ENCODE results near the gene CIAO2B. TPM values are rescaled to one million over a fixed set of nuclear protein-coding genes. Genes with fewer than 3 reads are reported as not detected.
A peak's percentile ranks its signal among the peaks of the same experiment; 100 is the strongest.

Gene CIAO2B
- total and polyA plus RNA-seq, 2 experiments from 2014 or later = 92.4 to 181 TPM

DNA sequence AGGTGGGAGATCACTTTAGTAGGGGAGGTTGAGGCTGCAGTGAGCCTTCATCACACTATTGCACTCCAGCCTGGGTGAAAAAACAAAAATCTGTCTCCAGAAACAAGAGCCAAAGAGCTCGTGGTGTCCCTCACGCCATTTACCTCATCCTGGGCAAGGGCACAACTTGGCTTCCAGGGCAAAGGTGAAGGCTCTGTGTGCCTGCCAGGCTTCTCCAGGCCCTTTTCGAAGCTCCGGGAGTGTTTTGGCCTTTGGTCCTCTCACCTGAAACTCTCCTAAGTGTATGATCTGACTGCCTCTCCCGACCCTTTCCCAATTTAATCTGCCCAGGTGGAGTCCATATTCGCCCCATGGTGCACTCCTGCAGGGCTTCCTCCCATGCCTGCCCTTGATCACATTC, 15.3 kb upstream of the CIAO2B start:
- ATAC-seq (no peak), DNase-seq (ENCODE audit: low spot score) (no peak)
- no peaks in the 10 kb centered on the region for H4K20me1 ChIP-seq (replicated peaks; ENCODE audit: insufficient read depth)
- Mint-ChIP-seq H3K9me3 (peaks cover 10% of the 10 kb centered on the region; the same call in 2 of the 3 replicates), H3K36me3 (ENCODE audit: low read depth) (0 out of 3 replicates have a peak, but pooled peaks cover 4% of the 10 kb centered on the region), H3K27ac (no peak overlapping the region), H3K27me3 (ENCODE audit: insufficient read depth, low read depth, poor library complexity) (peaks cover 44% of the 10 kb centered on the region), H3K4me3 (no peak overlapping the region), H3K4me1 (peaks cover 3% of the 10 kb centered on the region; the same call in 2 of the 3 replicates)
- H3K27me3 ChIP-seq (ENCODE audit: insufficient read depth) = peaks cover 51% of the 10 kb centered on the region
- no peak overlapping the region for H3K27ac ChIP-seq (ENCODE audit: low read depth)
- peaks cover 3% of the 10 kb centered on the region; the same call in 1 of the 2 replicates for H3K4me1 ChIP-seq (ENCODE audit: insufficient read depth)
- TF ChIP-seq CREB1 (CRISPR knock-in tag; IDR thresholded peaks at IDR 0.05; ENCODE audit: low read depth) (no peak), JUNB (IDR thresholded peaks at IDR 0.05; ENCODE audit: unreplicated experiment) (no peak), EZH2 (IDR thresholded peaks at IDR 0.05; ENCODE audit: low read depth, unreplicated experiment) (peak; percentile 23)
- no peaks in the 10 kb centered on the region for H3F3A ChIP-seq (replicated peaks; ENCODE audit: low read depth)
- no peak overlapping the region for H2AFZ ChIP-seq
- H3K4me2 ChIP-seq = no peak overlapping the region
- H3K4me3 ChIP-seq = no peak overlapping the region
- no peaks in the 10 kb centered on the region for H3K9me2 ChIP-seq (ENCODE audit: insufficient read depth)
- no peaks in the 10 kb centered on the region for H3K79me2 ChIP-seq (replicated peaks; ENCODE audit: insufficient read depth)
- H3K36me3 ChIP-seq (ENCODE audit: insufficient read depth) = no peaks in the 10 kb centered on the region

DNA sequence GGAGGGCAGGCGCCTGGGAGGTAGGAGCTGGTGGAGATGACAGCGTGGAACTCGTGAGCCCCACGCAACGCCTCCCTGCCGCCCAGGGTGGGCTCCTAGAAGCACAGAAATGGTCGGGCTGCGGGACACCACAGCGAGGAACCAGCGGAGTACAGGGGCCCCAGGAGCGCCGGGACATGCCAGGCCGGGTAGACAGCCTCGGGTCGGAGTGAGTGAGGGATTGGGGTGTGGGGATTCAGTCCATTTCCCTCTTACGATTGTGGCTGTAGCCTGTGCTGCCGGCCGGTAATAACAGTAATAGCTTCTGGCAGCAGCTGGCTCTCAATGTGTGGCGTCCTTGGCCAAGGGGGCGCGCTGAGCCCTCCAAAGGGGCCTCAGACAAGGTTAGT, 14.6 kb upstream of the CIAO2B start:
- Mint-ChIP-seq H3K4me3 (peak overlapping the region; percentile 66; the same call in 2 of the 3 replicates), H3K9me3 (peaks cover 10% of the 10 kb centered on the region; the same call in 2 of the 3 replicates), H3K36me3 (ENCODE audit: low read depth) (0 out of 3 replicates have a peak, but pooled peaks cover 4% of the 10 kb centered on the region), H3K27ac (no peak overlapping the region), H3K27me3 (ENCODE audit: insufficient read depth, low read depth, poor library complexity) (peaks cover 39% of the 10 kb centered on the region), H3K4me1 (peaks cover under 1% of the 10 kb centered on the region; the same call in 2 of the 3 replicates)
- Histone ChIP-seq H3K4me2 (peak overlapping the region; percentile 87), H3F3A (replicated peaks; ENCODE audit: low read depth) (no peaks in the 10 kb centered on the region), H3K36me3 (ENCODE audit: insufficient read depth) (no peaks in the 10 kb centered on the region), H2AFZ (peak overlapping the region; percentile 98; the same call in 1 of the 2 replicates), H3K79me2 (replicated peaks; ENCODE audit: insufficient read depth) (no peaks in the 10 kb centered on the region), H3K4me1 (ENCODE audit: insufficient read depth) (peaks cover 3% of the 10 kb centered on the region; the same call in 1 of the 2 replicates), H3K27ac (ENCODE audit: low read depth) (no peak overlapping the region), H3K27me3 (ENCODE audit: insufficient read depth) (peaks cover 51% of the 10 kb centered on the region), H3K9me2 (ENCODE audit: insufficient read depth) (no peaks in the 10 kb centered on the region), H4K20me1 (replicated peaks; ENCODE audit: insufficient read depth) (no peaks in the 10 kb centered on the region), H3K4me3 (peak overlapping the region; percentile 60)
- TF ChIP-seq ZNF331 (CRISPR knock-in tag; IDR thresholded peaks at IDR 0.05; ENCODE audit: low read depth) (no peak), EZH2 (IDR thresholded peaks at IDR 0.05; ENCODE audit: low read depth, unreplicated experiment) (peak; percentile 36), CREB1 (CRISPR knock-in tag; IDR thresholded peaks at IDR 0.05; ENCODE audit: low read depth) (no peak)
- TF ChIP-seq, protein P1, sequence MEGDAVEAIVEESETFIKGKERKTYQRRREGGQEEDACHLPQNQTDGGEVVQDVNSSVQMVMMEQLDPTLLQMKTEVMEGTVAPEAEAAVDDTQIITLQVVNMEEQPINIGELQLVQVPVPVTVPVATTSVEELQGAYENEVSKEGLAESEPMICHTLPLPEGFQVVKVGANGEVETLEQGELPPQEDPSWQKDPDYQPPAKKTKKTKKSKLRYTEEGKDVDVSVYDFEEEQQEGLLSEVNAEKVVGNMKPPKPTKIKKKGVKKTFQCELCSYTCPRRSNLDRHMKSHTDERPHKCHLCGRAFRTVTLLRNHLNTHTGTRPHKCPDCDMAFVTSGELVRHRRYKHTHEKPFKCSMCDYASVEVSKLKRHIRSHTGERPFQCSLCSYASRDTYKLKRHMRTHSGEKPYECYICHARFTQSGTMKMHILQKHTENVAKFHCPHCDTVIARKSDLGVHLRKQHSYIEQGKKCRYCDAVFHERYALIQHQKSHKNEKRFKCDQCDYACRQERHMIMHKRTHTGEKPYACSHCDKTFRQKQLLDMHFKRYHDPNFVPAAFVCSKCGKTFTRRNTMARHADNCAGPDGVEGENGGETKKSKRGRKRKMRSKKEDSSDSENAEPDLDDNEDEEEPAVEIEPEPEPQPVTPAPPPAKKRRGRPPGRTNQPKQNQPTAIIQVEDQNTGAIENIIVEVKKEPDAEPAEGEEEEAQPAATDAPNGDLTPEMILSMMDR (conservative IDR thresholded peaks at IDR 0.05; ENCODE audit: low read depth in 2 of 2) = no peak
- DNase-seq (ENCODE audit: low spot score) (peak; percentile 33), ATAC-seq (peak; percentile 38)

DNA sequence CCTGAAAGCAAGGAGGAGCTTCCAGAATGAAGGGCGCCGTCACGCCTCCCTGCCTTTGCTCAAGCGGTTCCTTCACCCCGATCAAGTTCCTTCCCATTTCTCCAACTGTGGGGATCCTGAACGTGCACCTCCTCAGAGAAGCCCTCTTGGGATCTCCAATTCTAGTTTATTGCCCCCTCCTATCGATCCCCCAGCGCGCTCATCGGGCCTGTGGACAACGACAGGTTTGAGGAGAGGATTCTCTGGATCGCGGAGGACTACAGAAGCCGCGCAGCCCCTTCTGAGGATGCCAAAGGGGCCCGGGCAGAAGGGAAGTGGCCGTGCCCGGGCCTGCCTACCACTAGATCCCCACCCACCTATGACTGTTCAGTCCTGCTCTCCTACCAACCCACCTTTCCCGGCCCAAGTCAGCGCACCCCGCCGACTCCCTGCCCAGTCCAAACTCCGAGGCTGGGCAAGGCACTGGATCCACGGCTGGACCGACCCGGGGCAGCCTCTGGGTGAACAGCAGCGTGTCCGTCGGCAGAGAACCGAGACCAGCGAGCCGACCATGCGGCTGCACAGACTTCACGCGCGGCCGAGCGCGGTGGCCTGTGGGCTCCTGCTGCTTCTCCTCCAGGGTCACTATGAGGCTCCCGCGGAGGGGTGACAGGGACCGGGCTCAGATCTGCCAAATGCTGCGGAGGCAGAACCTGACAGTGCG, 14.1 kb upstream of the CIAO2B start:
- Mint-ChIP-seq H3K27me3 (ENCODE audit: insufficient read depth, low read depth, poor library complexity) (peaks cover 39% of the 10 kb centered on the region), H3K9me3 (peaks cover 10% of the 10 kb centered on the region; the same call in 2 of the 3 replicates), H3K27ac (no peak overlapping the region), H3K4me1 (no peaks in the 10 kb centered on the region; the same call in 2 of the 3 replicates), H3K4me3 (peak overlapping the region; percentile 66), H3K36me3 (ENCODE audit: low read depth) (0 out of 3 replicates have a peak, but pooled peaks cover 4% of the 10 kb centered on the region)
- H3K4me2 ChIP-seq = peak overlapping the region; percentile 87
- no peaks in the 10 kb centered on the region for H3F3A ChIP-seq (replicated peaks; ENCODE audit: low read depth)
- H3K27ac ChIP-seq (ENCODE audit: low read depth) = no peak overlapping the region
- no peaks in the 10 kb centered on the region for H4K20me1 ChIP-seq (replicated peaks; ENCODE audit: insufficient read depth)
- peaks cover 51% of the 10 kb centered on the region for H3K27me3 ChIP-seq (ENCODE audit: insufficient read depth)
- no peaks in the 10 kb centered on the region for H3K79me2 ChIP-seq (replicated peaks; ENCODE audit: insufficient read depth)
- ATAC-seq (peak; percentile 30), DNase-seq (ENCODE audit: low spot score) (peak; percentile 27)
- H3K36me3 ChIP-seq (ENCODE audit: insufficient read depth) = no peaks in the 10 kb centered on the region
- no peaks in the 10 kb centered on the region for H3K9me2 ChIP-seq (ENCODE audit: insufficient read depth)
- H2AFZ ChIP-seq = peak overlapping the region; percentile 98
- H3K4me3 ChIP-seq = peak overlapping the region; percentile 60
- H3K4me1 ChIP-seq (ENCODE audit: insufficient read depth) = peaks cover 3% of the 10 kb centered on the region; the same call in 1 of the 2 replicates
- peak; percentile 36 for TF ChIP-seq EZH2phosphoT487 (IDR thresholded peaks at IDR 0.05; ENCODE audit: unreplicated experiment)
- TF ChIP-seq, protein P2, sequence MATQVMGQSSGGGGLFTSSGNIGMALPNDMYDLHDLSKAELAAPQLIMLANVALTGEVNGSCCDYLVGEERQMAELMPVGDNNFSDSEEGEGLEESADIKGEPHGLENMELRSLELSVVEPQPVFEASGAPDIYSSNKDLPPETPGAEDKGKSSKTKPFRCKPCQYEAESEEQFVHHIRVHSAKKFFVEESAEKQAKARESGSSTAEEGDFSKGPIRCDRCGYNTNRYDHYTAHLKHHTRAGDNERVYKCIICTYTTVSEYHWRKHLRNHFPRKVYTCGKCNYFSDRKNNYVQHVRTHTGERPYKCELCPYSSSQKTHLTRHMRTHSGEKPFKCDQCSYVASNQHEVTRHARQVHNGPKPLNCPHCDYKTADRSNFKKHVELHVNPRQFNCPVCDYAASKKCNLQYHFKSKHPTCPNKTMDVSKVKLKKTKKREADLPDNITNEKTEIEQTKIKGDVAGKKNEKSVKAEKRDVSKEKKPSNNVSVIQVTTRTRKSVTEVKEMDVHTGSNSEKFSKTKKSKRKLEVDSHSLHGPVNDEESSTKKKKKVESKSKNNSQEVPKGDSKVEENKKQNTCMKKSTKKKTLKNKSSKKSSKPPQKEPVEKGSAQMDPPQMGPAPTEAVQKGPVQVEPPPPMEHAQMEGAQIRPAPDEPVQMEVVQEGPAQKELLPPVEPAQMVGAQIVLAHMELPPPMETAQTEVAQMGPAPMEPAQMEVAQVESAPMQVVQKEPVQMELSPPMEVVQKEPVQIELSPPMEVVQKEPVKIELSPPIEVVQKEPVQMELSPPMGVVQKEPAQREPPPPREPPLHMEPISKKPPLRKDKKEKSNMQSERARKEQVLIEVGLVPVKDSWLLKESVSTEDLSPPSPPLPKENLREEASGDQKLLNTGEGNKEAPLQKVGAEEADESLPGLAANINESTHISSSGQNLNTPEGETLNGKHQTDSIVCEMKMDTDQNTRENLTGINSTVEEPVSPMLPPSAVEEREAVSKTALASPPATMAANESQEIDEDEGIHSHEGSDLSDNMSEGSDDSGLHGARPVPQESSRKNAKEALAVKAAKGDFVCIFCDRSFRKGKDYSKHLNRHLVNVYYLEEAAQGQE (IDR thresholded peaks at IDR 0.05; ENCODE audit: unreplicated experiment) = no peak
- no peak for TF ChIP-seq CREB1 (CRISPR knock-in tag; IDR thresholded peaks at IDR 0.05; ENCODE audit: low read depth)

Data from GM23338 (cell line).